ENCODE data around the gene SLC36A3.

- TF ChIP-seq CTCF (IDR thresholded peaks at IDR 0.05; ENCODE audit: low read length) (no peak), EZH2phosphoT487 (IDR thresholded peaks at IDR 0.05; ENCODE audit: low read length) (no peak), EZH2 (optimal IDR thresholded peaks at IDR 0.05; ENCODE audit: low read depth, low read length) (no peak)
These were observed 35.9 kb downstream of the SLC36A3 start for GRCh38 chr5:151267491-151268260.
